Colonic mucosa (tissue), 4 donors: ENCODE measurements around the gene AP2A1. TPM values are rescaled to one million over a fixed set of nuclear protein-coding genes. Genes with fewer than 3 reads are reported as not detected.

Source experiments
- DNase-seq: peaks from one replicate; pipeline ENCODE4 v3.0.0-alpha.2; 2020
- H3K27ac ChIP-seq: fragments of 200-600 bp; one replicate; pipeline ENCODE4 v1.8.0; 2021
- H3K27me3 ChIP-seq: fragments of 200-600 bp; one replicate; pipeline ENCODE4 v1.8.0; 2021
- H3K36me3 ChIP-seq: fragments of 200-600 bp; one replicate; pipeline ENCODE4 v1.8.0; 2021
- H3K4me1 ChIP-seq: fragments of 200-600 bp; one replicate; pipeline ENCODE4 v1.8.0; 2021; ENCODE audit warnings: mild to moderate bottlenecking
- H3K4me3 ChIP-seq: fragments of 200-600 bp; one replicate; pipeline ENCODE4 v1.8.0; 2021
- H3K9ac ChIP-seq, 2 donors: one replicate each; pipeline ENCODE4 v1.7.0; 2013; ENCODE audit warnings: control low read depth in 2 of 2, low read depth in 2 of 2, low read length in 2 of 2
- H3K9me3 ChIP-seq: fragments of 200-600 bp; one replicate; pipeline ENCODE4 v1.8.0; 2021
- CTCF ChIP-seq: fragments of 200-600 bp; IDR thresholded peaks from one replicate; pipeline ENCODE4 v1.8.0; 2022; ENCODE audit warnings: antibody characterized with exemption, mild to moderate bottlenecking
- intact Hi-C: fragments of 100-400 bp; cut with DNase I; formaldehyde crosslinking; loops from one replicate; pipeline ENCODE4 v1.14.1; 2022
- total RNA-seq, 2 donors: library from RNA; stranded (reverse); fragmentation: NEBNext Ultra II Directional in 1 of 2; extraction: Animal tissue kit (Norgen Biotek cat#: 25700) in 1 of 2; gene quantifications; one replicate each; pipeline ENCODE4 v1.2.1, GENCODE V29; 2021
- donor health status: healthy.
- donor health status: DM: no; HTN: no; CAD: no.
- donor health status: DM: no; HTN: no; CAD: no.

AP2A1 gene
- total RNA-seq, 2 donors from 2014 or later = 80.0 to 92.1 TPM

- no peak for DNase-seq
- Histone ChIP-seq H3K4me3 (no peak overlapping the region), H3K27me3 (no peaks in the 10 kb centered on the region), H3K36me3 (no peaks in the 10 kb centered on the region), H3K9me3 (no peaks in the 10 kb centered on the region), H3K9ac (no peak overlapping the region), H3K4me1 (no peaks in the 10 kb centered on the region), H3K27ac (no peak overlapping the region)
- intact Hi-C loops = no loop called here
- no peak for TF ChIP-seq CTCF
These were observed 79.6 kb downstream of the AP2A1 start for GRCh38 chr19:49846408-49846807.

GRCh38 chr19:49847731-49848696 is 81.2 kb downstream of the AP2A1 start:
- no peak overlapping the region for H3K9ac ChIP-seq
- H3K36me3 ChIP-seq = no peaks in the 10 kb centered on the region
- intact Hi-C loops = no loop called here
- no peak for DNase-seq
- H3K27me3 ChIP-seq = no peaks in the 10 kb centered on the region
- H3K4me1 ChIP-seq = peaks cover 7% of the 10 kb centered on the region
- H3K27ac ChIP-seq = no peak overlapping the region
- no peak for TF ChIP-seq CTCF
- no peaks in the 10 kb centered on the region for H3K9me3 ChIP-seq
- no peak overlapping the region for H3K4me3 ChIP-seq

- no peaks in the 10 kb centered on the region for H3K36me3 ChIP-seq
- intact Hi-C loops = no loop called here
- H3K27me3 ChIP-seq = no peaks in the 10 kb centered on the region
- no peak overlapping the region for H3K4me3 ChIP-seq
- DNase-seq = no peak
- peaks cover 7% of the 10 kb centered on the region for H3K4me1 ChIP-seq
- H3K9me3 ChIP-seq = no peaks in the 10 kb centered on the region
- TF ChIP-seq CTCF = no peak
- H3K27ac ChIP-seq = no peak overlapping the region
- H3K9ac ChIP-seq = no peak overlapping the region
These were observed 82.1 kb downstream of the AP2A1 start for GRCh38 chr19:49848938-49849337.

- Histone ChIP-seq H3K36me3 (no peaks in the 10 kb centered on the region), H3K4me1 (peaks cover 7% of the 10 kb centered on the region), H3K9ac (peak overlapping the region in 1 of 2 donors; percentile 92), H3K27me3 (no peaks in the 10 kb centered on the region), H3K9me3 (no peaks in the 10 kb centered on the region), H3K4me3 (no peak overlapping the region), H3K27ac (no peak overlapping the region)
- no peak for DNase-seq
- TF ChIP-seq CTCF = no peak
- intact Hi-C loops = no loop called here
These were observed 82.8 kb downstream of the AP2A1 start for GRCh38 chr19:49849433-49850220.

- intact Hi-C loops = no loop called here
- H3K9ac ChIP-seq = peak overlapping the region in 1 of 2 donors; percentile 92
These were observed 83.4 kb downstream of the AP2A1 start for GRCh38 chr19:49850221-49850486.

More at GRCh38 chr19:49850221-49850486, 83.4 kb downstream of the AP2A1 start:
- peak overlapping the region; percentile 71 for H3K4me3 ChIP-seq
- H3K27me3 ChIP-seq = no peaks in the 10 kb centered on the region
- H3K4me1 ChIP-seq = peaks cover 7% of the 10 kb centered on the region
- H3K27ac ChIP-seq = peak overlapping the region; percentile 92
- no peaks in the 10 kb centered on the region for H3K9me3 ChIP-seq
- H3K36me3 ChIP-seq = no peaks in the 10 kb centered on the region
- TF ChIP-seq CTCF = no peak
- peak; percentile 33 for DNase-seq
